ENCODE measurements around the gene KCNB1.

KCNB1 gene

GRCh38 chr20:49481116-49481515 lies 1.4 kb downstream of the KCNB1 start:
- H3K4me3 ChIP-seq (ENCODE audit: low read length): peak overlapping the region; percentile 23
- peak overlapping the region; percentile 65 for H3K9ac ChIP-seq (ENCODE audit: low read length)
- peaks cover 30% of the 10 kb centered on the region for H3K4me1 ChIP-seq (ENCODE audit: control insufficient read depth, insufficient read depth, low read length)
- H3K9me3 ChIP-seq (ENCODE audit: control insufficient read depth, low read length): no peaks in the 10 kb centered on the region
- no peak for DNase-seq (ENCODE audit: low read depth)
- peaks cover 30% of the 10 kb centered on the region for H3K27me3 ChIP-seq (replicated peaks; ENCODE audit: control insufficient read depth, insufficient read depth, low read length)
- H3K36me3 ChIP-seq (ENCODE audit: control insufficient read depth, insufficient read depth, low read length, severe bottlenecking): no peaks in the 10 kb centered on the region

- peak overlapping the region; percentile 65 for H3K9ac ChIP-seq (ENCODE audit: low read length)
- DNase-seq (ENCODE audit: low read depth): no peak
- no peak overlapping the region for H3K4me3 ChIP-seq (ENCODE audit: low read length)
- peaks cover 24% of the 10 kb centered on the region for H3K27me3 ChIP-seq (replicated peaks; ENCODE audit: control insufficient read depth, insufficient read depth, low read length)
- no peaks in the 10 kb centered on the region for H3K9me3 ChIP-seq (ENCODE audit: control insufficient read depth, low read length)
- peaks cover 38% of the 10 kb centered on the region for H3K4me1 ChIP-seq (ENCODE audit: control insufficient read depth, insufficient read depth, low read length)
- no peaks in the 10 kb centered on the region for H3K36me3 ChIP-seq (ENCODE audit: control insufficient read depth, insufficient read depth, low read length, severe bottlenecking)
These were observed 2.2 kb downstream of the KCNB1 start for GRCh38 chr20:49480236-49480635.

- Histone ChIP-seq H3K4me1 (ENCODE audit: control insufficient read depth, insufficient read depth, low read length) (peaks cover 43% of the 10 kb centered on the region), H3K36me3 (ENCODE audit: control insufficient read depth, insufficient read depth, low read length, severe bottlenecking) (no peaks in the 10 kb centered on the region), H3K27me3 (replicated peaks; ENCODE audit: control insufficient read depth, insufficient read depth, low read length) (peaks cover 22% of the 10 kb centered on the region), H3K9me3 (ENCODE audit: control insufficient read depth, low read length) (no peaks in the 10 kb centered on the region), H3K9ac (ENCODE audit: low read length) (no peak overlapping the region), H3K4me3 (ENCODE audit: low read length) (no peak overlapping the region)
- no peak for DNase-seq (ENCODE audit: low read depth)
These were observed 2.7 kb downstream of the KCNB1 start for GRCh38 chr20:49479785-49480184.

- Histone ChIP-seq H3K4me1 (ENCODE audit: control insufficient read depth, insufficient read depth, low read length) (peaks cover 45% of the 10 kb centered on the region), H3K4me3 (ENCODE audit: low read length) (no peak overlapping the region), H3K9me3 (ENCODE audit: control insufficient read depth, low read length) (no peaks in the 10 kb centered on the region), H3K36me3 (ENCODE audit: control insufficient read depth, insufficient read depth, low read length, severe bottlenecking) (no peaks in the 10 kb centered on the region), H3K27me3 (replicated peaks; ENCODE audit: control insufficient read depth, insufficient read depth, low read length) (peaks cover 20% of the 10 kb centered on the region), H3K9ac (ENCODE audit: low read length) (no peak overlapping the region)
- no peak for DNase-seq (ENCODE audit: low read depth)
These were observed 3.4 kb downstream of the KCNB1 start for GRCh38 chr20:49478754-49479689.

- Histone ChIP-seq H3K4me1 (ENCODE audit: control insufficient read depth, insufficient read depth, low read length) (peaks cover 45% of the 10 kb centered on the region), H3K27me3 (replicated peaks; ENCODE audit: control insufficient read depth, insufficient read depth, low read length) (peaks cover 20% of the 10 kb centered on the region), H3K9me3 (ENCODE audit: control insufficient read depth, low read length) (no peaks in the 10 kb centered on the region), H3K9ac (ENCODE audit: low read length) (no peak overlapping the region), H3K4me3 (ENCODE audit: low read length) (no peak overlapping the region), H3K36me3 (ENCODE audit: control insufficient read depth, insufficient read depth, low read length, severe bottlenecking) (no peaks in the 10 kb centered on the region)
- no peak for DNase-seq (ENCODE audit: low read depth)
These were observed 4.2 kb downstream of the KCNB1 start for GRCh38 chr20:49478266-49478665.

GRCh38 chr20:49477200-49477599 lies 5.3 kb downstream of the KCNB1 start:
- no peak for DNase-seq (ENCODE audit: low read depth)

GRCh38 chr20:49476016-49476355 lies 6.5 kb downstream of the KCNB1 start:
- no peak for DNase-seq (ENCODE audit: low read depth)
- H3K4me1 ChIP-seq (ENCODE audit: control insufficient read depth, insufficient read depth, low read length): peaks cover 34% of the 10 kb centered on the region

More at GRCh38 chr20:49477200-49477599, 5.3 kb downstream of the KCNB1 start:
- H3K4me1 ChIP-seq (ENCODE audit: control insufficient read depth, insufficient read depth, low read length): peaks cover 45% of the 10 kb centered on the region
- no peak overlapping the region for H3K9ac ChIP-seq (ENCODE audit: low read length)
- no peaks in the 10 kb centered on the region for H3K36me3 ChIP-seq (ENCODE audit: control insufficient read depth, insufficient read depth, low read length, severe bottlenecking)
- H3K27me3 ChIP-seq (replicated peaks; ENCODE audit: control insufficient read depth, insufficient read depth, low read length): peaks cover 20% of the 10 kb centered on the region
- no peak overlapping the region for H3K4me3 ChIP-seq (ENCODE audit: low read length)
- no peaks in the 10 kb centered on the region for H3K9me3 ChIP-seq (ENCODE audit: control insufficient read depth, low read length)

GRCh38 chr20:49475292-49476015 lies 7.0 kb downstream of the KCNB1 start:
- H3K4me3 ChIP-seq (ENCODE audit: low read length): no peak overlapping the region
- H3K9me3 ChIP-seq (ENCODE audit: control insufficient read depth, low read length): no peaks in the 10 kb centered on the region
- no peaks in the 10 kb centered on the region for H3K36me3 ChIP-seq (ENCODE audit: control insufficient read depth, insufficient read depth, low read length, severe bottlenecking)
- H3K9ac ChIP-seq (ENCODE audit: low read length): no peak overlapping the region
- H3K4me1 ChIP-seq (ENCODE audit: control insufficient read depth, insufficient read depth, low read length): peaks cover 29% of the 10 kb centered on the region
- DNase-seq (ENCODE audit: low read depth): no peak
- peaks cover 29% of the 10 kb centered on the region for H3K27me3 ChIP-seq (replicated peaks; ENCODE audit: control insufficient read depth, insufficient read depth, low read length)

More at GRCh38 chr20:49476016-49476355, 6.5 kb downstream of the KCNB1 start:
- no peaks in the 10 kb centered on the region for H3K36me3 ChIP-seq (ENCODE audit: control insufficient read depth, insufficient read depth, low read length, severe bottlenecking)
- H3K27me3 ChIP-seq (replicated peaks; ENCODE audit: control insufficient read depth, insufficient read depth, low read length): peaks cover 28% of the 10 kb centered on the region
- no peak overlapping the region for H3K4me3 ChIP-seq (ENCODE audit: low read length)
- no peaks in the 10 kb centered on the region for H3K9me3 ChIP-seq (ENCODE audit: control insufficient read depth, low read length)
- no peak overlapping the region for H3K9ac ChIP-seq (ENCODE audit: low read length)

- peaks cover 16% of the 10 kb centered on the region for H3K4me1 ChIP-seq (ENCODE audit: control insufficient read depth, insufficient read depth, low read length)
- no peak overlapping the region for H3K4me3 ChIP-seq (ENCODE audit: low read length)
- peaks cover 39% of the 10 kb centered on the region for H3K27me3 ChIP-seq (replicated peaks; ENCODE audit: control insufficient read depth, insufficient read depth, low read length)
- no peak overlapping the region for H3K9ac ChIP-seq (ENCODE audit: low read length)
- H3K9me3 ChIP-seq (ENCODE audit: control insufficient read depth, low read length): no peaks in the 10 kb centered on the region
- no peak for DNase-seq (ENCODE audit: low read depth)
- no peaks in the 10 kb centered on the region for H3K36me3 ChIP-seq (ENCODE audit: control insufficient read depth, insufficient read depth, low read length, severe bottlenecking)
These were observed 11.1 kb downstream of the KCNB1 start for GRCh38 chr20:49471397-49471796.

GRCh38 chr20:49470922-49471321 lies 11.5 kb downstream of the KCNB1 start:
- H3K36me3 ChIP-seq (ENCODE audit: control insufficient read depth, insufficient read depth, low read length, severe bottlenecking): no peaks in the 10 kb centered on the region

GRCh38 chr20:49469060-49469459 lies 13.4 kb downstream of the KCNB1 start:
- Histone ChIP-seq H3K36me3 (ENCODE audit: control insufficient read depth, insufficient read depth, low read length, severe bottlenecking) (no peaks in the 10 kb centered on the region), H3K9ac (ENCODE audit: low read length) (no peak overlapping the region), H3K9me3 (ENCODE audit: control insufficient read depth, low read length) (no peaks in the 10 kb centered on the region), H3K4me3 (ENCODE audit: low read length) (no peak overlapping the region), H3K4me1 (ENCODE audit: control insufficient read depth, insufficient read depth, low read length) (no peaks in the 10 kb centered on the region), H3K27me3 (replicated peaks; ENCODE audit: control insufficient read depth, insufficient read depth, low read length) (peaks cover 54% of the 10 kb centered on the region)
- DNase-seq (ENCODE audit: low read depth): no peak

More at GRCh38 chr20:49470922-49471321, 11.5 kb downstream of the KCNB1 start:
- DNase-seq (ENCODE audit: low read depth): no peak
- H3K9ac ChIP-seq (ENCODE audit: low read length): no peak overlapping the region
- H3K27me3 ChIP-seq (replicated peaks; ENCODE audit: control insufficient read depth, insufficient read depth, low read length): peaks cover 43% of the 10 kb centered on the region
- H3K9me3 ChIP-seq (ENCODE audit: control insufficient read depth, low read length): no peaks in the 10 kb centered on the region
- no peak overlapping the region for H3K4me3 ChIP-seq (ENCODE audit: low read length)
- peaks cover 14% of the 10 kb centered on the region for H3K4me1 ChIP-seq (ENCODE audit: control insufficient read depth, insufficient read depth, low read length)
